ENCODE measurements around the gene MAPT.

DNA sequence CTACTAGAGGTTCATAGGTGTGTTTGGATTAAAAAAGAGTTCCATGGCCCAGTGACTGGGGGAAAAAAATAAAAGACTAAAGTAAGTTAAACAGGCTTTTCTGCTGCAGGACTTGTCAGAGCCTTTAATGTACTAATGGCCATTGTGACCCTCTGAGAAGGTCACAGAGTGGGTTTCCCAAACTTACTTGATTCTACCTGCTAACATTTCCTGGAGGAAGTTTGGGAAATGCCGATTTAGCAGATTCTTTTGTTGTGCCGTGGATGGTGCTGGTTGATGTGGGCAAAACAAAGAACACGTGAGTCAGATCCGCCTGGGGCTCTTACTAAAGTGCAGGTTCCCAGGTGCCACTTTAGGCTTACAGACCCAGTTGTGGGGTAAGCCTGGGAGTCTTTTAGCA is 91.1 kb downstream of the MAPT start:
- TF ChIP-seq POLR2A (IDR thresholded peaks at IDR 0.05) (no peak), CTCF (IDR thresholded peaks at IDR 0.05) (no peak), POLR2AphosphoS5 (IDR thresholded peaks at IDR 0.05) (no peak)

Measured in prostate gland (tissue), 2 donors.